Measurements from ENCODE around the gene AHDC1. TPM values are rescaled to one million over a fixed set of nuclear protein-coding genes. Genes with fewer than 3 reads are reported as not detected.

The AHDC1 gene
- total and polyA plus RNA-seq, 2 donors (not counting 3 experiments of a cell fraction or from before 2014, with no cell fraction given), result 7.0 to 32.1 TPM

GRCh38 chr1:27551170-27551952 lies 52.6 kb downstream of the AHDC1 start:
- Histone ChIP-seq H3K9me3 (replicated peaks; ENCODE audit: control insufficient read depth, insufficient read depth, low read length) (no peaks in the 10 kb centered on the region), H3K9ac (replicated peaks; ENCODE audit: extremely low read depth, insufficient read depth, low read length) (no peak overlapping the region), H3K36me3 (ENCODE audit: control insufficient read depth in 2 of 2, extremely low read depth in 1 of 2, insufficient read depth in 2 of 2, low read length in 2 of 2) (peaks cover 5 to 50% of the 10 kb centered on the region in 2 experiments), H3K4me3 (replicated peaks in 1 of 3; ENCODE audit: insufficient read depth in 1 of 3, low read depth in 1 of 3, low read length in 3 of 3) (no peak overlapping the region), H2AFZ (ENCODE audit: low read depth, low read length) (no peak overlapping the region), H3K4me2 (ENCODE audit: insufficient read depth, low read length) (no peak overlapping the region), H3K27me3 (ENCODE audit: control insufficient read depth in 2 of 2, insufficient read depth in 2 of 2, low read length in 2 of 2) (no peaks in the 10 kb centered on the region), H3K9me1 (replicated peaks; ENCODE audit: control insufficient read depth, extremely low read depth, insufficient read depth, low read length) (no peaks in the 10 kb centered on the region), H3K4me1 (ENCODE audit: control insufficient read depth, extremely low read depth, insufficient read depth, low read length) (peaks cover 3% of the 10 kb centered on the region), H4K20me1 (replicated peaks; ENCODE audit: control insufficient read depth, extremely low read depth, insufficient read depth, low read length) (no peaks in the 10 kb centered on the region), H3K27ac (ENCODE audit: insufficient read depth, low read depth, low read length) (no peak overlapping the region), H3K79me2 (ENCODE audit: control insufficient read depth, insufficient read depth, low read length) (no peaks in the 10 kb centered on the region)
- no TSS peak for BruUV-seq (replicated peaks)
- intact Hi-C loops (cut with micrococcal nuclease) (no loop called here), dilution Hi-C loops (cut with MboI; ENCODE audit: extremely low pct_ligation_motif_present, low sequenced_read_pairs) (no loop called here)
- FAIRE-seq, result no peak
- DNase-seq (ENCODE audit: low read depth, low spot score), result no peak
- CTCF ChIA-PET, result interaction anchor here (1.4 to 11.5 kb wide), 3 partner anchors 21 to 135 kb away, joined by 3 to 455 read pairs (median 6); partner anchors contain the start of gene AHDC1
- POLR2A ChIA-PET, result no interaction called here
- TF ChIP-seq MYC (IDR thresholded peaks at IDR 0.05; ENCODE audit: low read depth, low read length) (no peak), FOS (IDR thresholded peaks at IDR 0.05; ENCODE audit: borderline replicate concordance, insufficient read depth, low read length) (no peak)
- TF ChIP-seq, protein P1, sequence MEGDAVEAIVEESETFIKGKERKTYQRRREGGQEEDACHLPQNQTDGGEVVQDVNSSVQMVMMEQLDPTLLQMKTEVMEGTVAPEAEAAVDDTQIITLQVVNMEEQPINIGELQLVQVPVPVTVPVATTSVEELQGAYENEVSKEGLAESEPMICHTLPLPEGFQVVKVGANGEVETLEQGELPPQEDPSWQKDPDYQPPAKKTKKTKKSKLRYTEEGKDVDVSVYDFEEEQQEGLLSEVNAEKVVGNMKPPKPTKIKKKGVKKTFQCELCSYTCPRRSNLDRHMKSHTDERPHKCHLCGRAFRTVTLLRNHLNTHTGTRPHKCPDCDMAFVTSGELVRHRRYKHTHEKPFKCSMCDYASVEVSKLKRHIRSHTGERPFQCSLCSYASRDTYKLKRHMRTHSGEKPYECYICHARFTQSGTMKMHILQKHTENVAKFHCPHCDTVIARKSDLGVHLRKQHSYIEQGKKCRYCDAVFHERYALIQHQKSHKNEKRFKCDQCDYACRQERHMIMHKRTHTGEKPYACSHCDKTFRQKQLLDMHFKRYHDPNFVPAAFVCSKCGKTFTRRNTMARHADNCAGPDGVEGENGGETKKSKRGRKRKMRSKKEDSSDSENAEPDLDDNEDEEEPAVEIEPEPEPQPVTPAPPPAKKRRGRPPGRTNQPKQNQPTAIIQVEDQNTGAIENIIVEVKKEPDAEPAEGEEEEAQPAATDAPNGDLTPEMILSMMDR (IDR thresholded peaks at IDR 0.05; ENCODE audit: extremely low read depth in 1 of 2, insufficient read depth in 1 of 2, low read depth in 1 of 2, low read length in 2 of 2), result no peak
